KMS-11 (cell line): ENCODE results near the gene PTGR1.

Experiments
- H2AFZ ChIP-seq: fragments of 200-600 bp; sonication (generic); 2 replicates; pipeline ENCODE4 v1.6.1; 2016; ENCODE audit warnings: antibody characterized with exemption, mixed run types, low read depth
- H3K27ac ChIP-seq: fragments of 200-600 bp; sonication (generic); 2 replicates; pipeline ENCODE4 v1.6.1; 2016; ENCODE audit warnings: mild to moderate bottlenecking, mixed run types
- H3K27me3 ChIP-seq: fragments of 200-600 bp; sonication (generic); 2 replicates; pipeline ENCODE4 v1.6.1; 2017; ENCODE audit warnings: mild to moderate bottlenecking, low read depth, mixed run types, moderate library complexity; ENCODE audit not compliant: insufficient read depth
- H3K36me3 ChIP-seq: fragments of 200-600 bp; sonication (generic); 2 replicates; pipeline ENCODE4 v1.6.1; 2017; ENCODE audit warnings: mild to moderate bottlenecking, mixed run types; ENCODE audit not compliant: insufficient read depth
- H3K4me1 ChIP-seq: fragments of 200-600 bp; sonication (generic); 2 replicates; pipeline ENCODE4 v1.6.1; 2016; ENCODE audit warnings: mild to moderate bottlenecking, low read depth, mixed run types; ENCODE audit not compliant: poor library complexity, severe bottlenecking
- H3K4me2 ChIP-seq: fragments of 200-600 bp; sonication (generic); 2 replicates; pipeline ENCODE4 v1.7.0; 2016; ENCODE audit warnings: mild to moderate bottlenecking, mixed run types
- H3K4me3 ChIP-seq: fragments of 200-600 bp; sonication (generic); IDR thresholded peaks from 2 replicates; pipeline ENCODE4 v1.6.1; 2017; ENCODE audit warnings: low read depth, low read length, mixed read lengths; ENCODE audit not compliant: insufficient read depth
- H3K79me2 ChIP-seq: fragments of 200-600 bp; sonication (generic); 2 replicates; pipeline ENCODE4 v1.6.1; 2016; ENCODE audit warnings: low read depth, mixed run types; ENCODE audit not compliant: insufficient read depth
- H3K9ac ChIP-seq: fragments of 200-600 bp; sonication (generic); 2 replicates; pipeline ENCODE4 v1.6.1; 2016; ENCODE audit warnings: mild to moderate bottlenecking, mixed run types
- H4K20me1 ChIP-seq: fragments of 200-600 bp; sonication (generic); 2 replicates; pipeline ENCODE4 v1.6.1; 2016; ENCODE audit warnings: mild to moderate bottlenecking, mixed run types; ENCODE audit not compliant: insufficient read depth
- CTCF ChIP-seq: fragments of 200-600 bp; sonication (generic); conservative IDR thresholded peaks from 2 replicates; pipeline ENCODE4 v1.6.1; 2017; ENCODE audit warnings: low read depth, mild to moderate bottlenecking, antibody characterized with exemption, low read length, moderate library complexity, mixed read lengths

PTGR1 gene

GRCh38 chr9:111548623-111549022, 50.8 kb downstream of the PTGR1 start:
- H3K4me3 ChIP-seq, result no peak overlapping the region

GRCh38 chr9:111542497-111543254, 56.8 kb downstream of the PTGR1 start:
- H3K4me1 ChIP-seq, result no peaks in the 10 kb centered on the region
- H3K4me3 ChIP-seq, result no peak overlapping the region
- H3K9ac ChIP-seq, result no peak overlapping the region
- no peaks in the 10 kb centered on the region for H3K27me3 ChIP-seq
- H3K27ac ChIP-seq, result no peak overlapping the region
- H3K4me2 ChIP-seq, result no peak overlapping the region
- no peaks in the 10 kb centered on the region for H3K36me3 ChIP-seq
- no peaks in the 10 kb centered on the region for H3K79me2 ChIP-seq
- no peak overlapping the region for H2AFZ ChIP-seq
- no peaks in the 10 kb centered on the region for H4K20me1 ChIP-seq
- TF ChIP-seq CTCF, result no peak

More at GRCh38 chr9:111548623-111549022, 50.8 kb downstream of the PTGR1 start:
- TF ChIP-seq CTCF, result no peak
- H3K27ac ChIP-seq, result no peak overlapping the region
- H3K9ac ChIP-seq, result no peak overlapping the region
- H3K36me3 ChIP-seq, result no peaks in the 10 kb centered on the region
- H3K4me2 ChIP-seq, result no peak overlapping the region
- H4K20me1 ChIP-seq, result no peaks in the 10 kb centered on the region
- no peaks in the 10 kb centered on the region for H3K27me3 ChIP-seq
- H3K4me1 ChIP-seq, result no peaks in the 10 kb centered on the region
- no peaks in the 10 kb centered on the region for H3K79me2 ChIP-seq
- H2AFZ ChIP-seq, result no peak overlapping the region

- no peak overlapping the region for H3K27ac ChIP-seq
- no peaks in the 10 kb centered on the region for H3K36me3 ChIP-seq
- no peaks in the 10 kb centered on the region for H3K27me3 ChIP-seq
- no peaks in the 10 kb centered on the region for H4K20me1 ChIP-seq
- H3K4me1 ChIP-seq, result no peaks in the 10 kb centered on the region
- TF ChIP-seq CTCF, result no peak
- no peak overlapping the region for H3K4me2 ChIP-seq
- H2AFZ ChIP-seq, result no peak overlapping the region
- H3K4me3 ChIP-seq, result no peak overlapping the region
- H3K9ac ChIP-seq, result no peak overlapping the region
- no peaks in the 10 kb centered on the region for H3K79me2 ChIP-seq
Observed at GRCh38 chr9:111533099-111533790, 66.2 kb downstream of the PTGR1 start.

GRCh38 chr9:111531716-111532115, 67.7 kb downstream of the PTGR1 start:
- Histone ChIP-seq H4K20me1 (no peaks in the 10 kb centered on the region), H3K36me3 (no peaks in the 10 kb centered on the region), H3K79me2 (no peaks in the 10 kb centered on the region), H3K4me1 (no peaks in the 10 kb centered on the region), H3K4me2 (no peak overlapping the region), H2AFZ (no peak overlapping the region), H3K27ac (no peak overlapping the region), H3K27me3 (no peaks in the 10 kb centered on the region), H3K9ac (no peak overlapping the region), H3K4me3 (no peak overlapping the region)
- TF ChIP-seq CTCF, result no peak
